Measurements from ENCODE around the gene KCTD17.

The KCTD17 gene

DNA sequence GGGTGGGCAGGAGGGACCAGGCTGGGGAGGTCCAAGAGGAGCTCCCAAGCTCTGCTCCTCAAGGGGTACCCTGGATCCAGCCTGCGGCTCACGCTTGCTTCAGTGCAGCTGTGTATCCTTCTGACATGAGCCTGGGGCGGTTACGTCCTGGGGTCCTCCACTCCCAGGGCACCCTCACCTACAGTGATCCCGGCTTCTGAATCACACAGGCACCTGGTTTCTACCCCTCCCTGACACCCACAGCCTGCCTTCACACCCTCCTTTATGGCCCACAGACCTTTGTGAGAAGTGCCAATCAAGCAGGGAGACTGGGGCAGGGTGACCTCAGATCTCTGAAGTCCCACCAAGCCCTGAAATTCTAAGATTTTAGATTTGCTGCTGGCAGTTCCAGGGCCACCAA, 30.5 kb upstream of the KCTD17 start:
- DNase-seq: no peak

- peak; percentile 34 for DNase-seq
Measured at GRCh38 chr22:37021710-37022482, 29.6 kb upstream of the KCTD17 start.

GRCh38 chr22:37022483-37023337, 28.8 kb upstream of the KCTD17 start:
- no peak for DNase-seq

GRCh38 chr22:37023743-37024338, 27.7 kb upstream of the KCTD17 start:
- no peak for DNase-seq

DNA sequence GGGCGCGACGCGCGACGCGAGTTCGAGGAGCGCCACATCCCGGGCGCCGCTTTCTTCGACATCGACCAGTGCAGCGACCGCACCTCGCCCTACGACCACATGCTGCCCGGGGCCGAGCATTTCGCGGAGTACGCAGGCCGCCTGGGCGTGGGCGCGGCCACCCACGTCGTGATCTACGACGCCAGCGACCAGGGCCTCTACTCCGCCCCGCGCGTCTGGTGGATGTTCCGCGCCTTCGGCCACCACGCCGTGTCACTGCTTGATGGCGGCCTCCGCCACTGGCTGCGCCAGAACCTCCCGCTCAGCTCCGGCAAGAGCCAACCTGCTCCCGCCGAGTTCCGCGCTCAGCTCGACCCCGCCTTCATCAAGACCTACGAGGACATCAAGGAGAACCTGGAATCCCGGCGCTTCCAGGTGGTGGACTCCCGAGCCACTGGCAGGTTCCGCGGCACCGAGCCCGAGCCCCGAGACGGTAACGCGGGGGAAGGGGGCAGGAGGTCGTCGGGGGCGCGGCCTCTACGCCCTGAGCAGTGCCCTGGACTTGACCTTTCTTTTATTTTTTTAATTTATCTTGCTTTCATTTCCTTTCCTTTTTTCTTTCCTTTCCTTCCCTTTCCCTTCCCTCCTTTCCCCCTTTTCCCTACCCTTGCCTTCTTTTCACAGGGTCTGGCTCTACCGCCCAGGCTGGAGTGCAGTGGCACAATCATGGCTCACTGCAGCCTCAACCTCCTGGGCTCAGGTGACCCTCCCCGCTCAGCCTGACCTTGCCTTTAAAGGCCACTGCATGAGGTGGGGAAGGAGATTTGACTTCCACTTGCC, 27.0 kb upstream of the KCTD17 start:
- DNase-seq: no peak

GRCh38 chr22:37025500-37026070, 26.0 kb upstream of the KCTD17 start:
- DNase-seq: no peak

DNA sequence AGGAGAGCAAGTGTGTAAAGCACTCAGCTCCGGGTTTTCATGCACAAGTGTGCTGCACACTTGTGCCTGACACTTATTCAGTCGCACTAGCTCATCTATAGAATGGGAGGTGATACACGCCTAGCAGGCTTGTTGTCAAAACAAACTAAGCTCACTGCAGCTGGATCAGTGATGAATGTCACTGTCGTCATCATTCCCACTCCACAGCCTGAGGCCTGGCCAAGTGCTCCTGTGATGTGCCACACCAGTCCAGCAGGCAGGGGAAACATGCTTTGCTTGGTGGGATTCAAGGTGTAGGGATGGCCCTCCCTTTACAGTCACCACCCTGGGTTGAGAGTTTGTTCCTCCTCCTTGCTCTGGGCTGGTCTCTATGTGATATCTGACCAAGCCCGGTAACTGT, 25.2 kb upstream of the KCTD17 start:
- DNase-seq: no peak

DNA sequence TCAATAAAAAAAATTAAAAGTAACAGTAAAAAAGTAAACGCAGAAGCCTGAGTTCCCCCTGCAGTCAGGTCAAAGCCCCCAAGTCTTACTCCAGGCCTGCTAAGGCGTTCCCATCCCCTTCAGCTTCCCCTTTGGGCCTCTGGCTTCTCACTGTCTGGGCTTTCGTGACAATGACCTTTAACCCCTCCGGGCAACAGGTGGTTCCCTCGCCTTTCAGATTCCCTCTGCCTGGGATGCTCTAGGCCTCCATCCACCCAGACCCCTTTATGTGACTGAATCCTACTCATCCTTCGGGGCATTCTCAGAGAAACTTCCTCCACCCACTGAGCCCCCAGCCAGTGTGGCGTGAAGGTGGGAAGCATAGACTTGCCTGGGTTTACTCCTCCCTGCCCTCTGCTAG, 24.0 kb upstream of the KCTD17 start:
- DNase-seq: no peak

- DNase-seq: no peak
Measured at GRCh38 chr22:37028692-37029674, 22.6 kb upstream of the KCTD17 start.

- DNase-seq: no peak
Measured at GRCh38 chr22:37030560-37031281, 20.8 kb upstream of the KCTD17 start.

DNA sequence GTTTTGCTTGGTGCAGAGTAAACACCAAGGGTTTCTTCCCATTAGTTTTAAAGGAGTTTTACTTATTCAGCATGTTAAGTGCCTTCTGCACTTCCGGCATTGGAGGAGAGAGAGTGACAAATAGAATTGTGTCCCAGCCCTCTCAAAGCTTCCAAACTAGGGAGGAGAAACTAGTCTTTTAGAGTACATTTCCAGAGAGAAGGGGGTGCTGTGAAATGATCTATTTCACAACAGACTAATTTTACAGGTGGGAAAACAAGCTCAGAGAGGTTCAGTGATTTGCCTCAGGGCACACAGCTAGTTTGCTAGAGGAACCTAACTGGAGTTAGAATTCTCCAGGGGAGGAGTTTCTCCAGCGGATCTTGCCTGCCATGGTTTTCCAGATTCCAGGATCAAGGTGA, 19.4 kb upstream of the KCTD17 start:
- DNase-seq: no peak

GRCh38 chr22:37032535-37033460, 18.7 kb upstream of the KCTD17 start:
- DNase-seq: no peak

DNA sequence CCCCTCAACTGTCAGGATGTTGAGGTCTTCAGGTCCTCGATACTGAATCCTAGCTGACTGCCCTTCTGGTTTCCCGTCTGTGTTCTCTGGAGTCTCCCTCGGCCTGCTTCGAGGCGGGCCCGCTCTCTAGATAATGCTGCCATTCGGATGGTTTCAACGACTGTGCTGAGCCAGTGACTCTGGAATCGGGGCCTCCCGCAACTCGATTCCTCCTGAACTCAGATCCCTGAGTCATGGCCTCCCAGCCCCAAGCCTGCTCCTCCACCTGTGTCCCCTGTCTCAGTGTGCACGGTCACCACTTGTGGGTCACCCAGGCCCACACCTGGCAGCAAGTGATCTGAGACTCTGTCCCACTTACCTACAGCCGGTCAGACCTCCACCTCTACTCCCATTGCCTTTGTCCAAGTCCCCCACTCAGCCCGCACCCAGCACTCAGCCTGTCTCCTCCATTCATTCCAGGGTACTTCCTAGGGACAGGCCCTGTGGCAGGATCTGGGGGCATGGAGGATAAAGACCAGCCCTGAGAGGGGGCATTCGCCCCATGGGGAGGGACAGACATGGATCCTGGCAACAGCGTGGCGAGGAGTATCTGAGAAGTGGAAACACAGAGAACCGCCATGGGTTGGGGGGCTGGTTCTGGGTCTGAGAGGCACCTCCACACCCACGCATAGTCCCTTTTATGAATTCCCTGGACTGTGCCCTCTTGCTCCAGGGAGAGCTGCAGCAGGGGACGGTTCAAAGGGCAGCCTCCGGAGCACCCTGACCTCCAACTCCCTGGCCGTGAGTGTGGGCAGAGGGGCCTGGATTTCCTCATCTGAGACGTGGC, 17.7 kb upstream of the KCTD17 start:
- DNase-seq: no peak

DNA sequence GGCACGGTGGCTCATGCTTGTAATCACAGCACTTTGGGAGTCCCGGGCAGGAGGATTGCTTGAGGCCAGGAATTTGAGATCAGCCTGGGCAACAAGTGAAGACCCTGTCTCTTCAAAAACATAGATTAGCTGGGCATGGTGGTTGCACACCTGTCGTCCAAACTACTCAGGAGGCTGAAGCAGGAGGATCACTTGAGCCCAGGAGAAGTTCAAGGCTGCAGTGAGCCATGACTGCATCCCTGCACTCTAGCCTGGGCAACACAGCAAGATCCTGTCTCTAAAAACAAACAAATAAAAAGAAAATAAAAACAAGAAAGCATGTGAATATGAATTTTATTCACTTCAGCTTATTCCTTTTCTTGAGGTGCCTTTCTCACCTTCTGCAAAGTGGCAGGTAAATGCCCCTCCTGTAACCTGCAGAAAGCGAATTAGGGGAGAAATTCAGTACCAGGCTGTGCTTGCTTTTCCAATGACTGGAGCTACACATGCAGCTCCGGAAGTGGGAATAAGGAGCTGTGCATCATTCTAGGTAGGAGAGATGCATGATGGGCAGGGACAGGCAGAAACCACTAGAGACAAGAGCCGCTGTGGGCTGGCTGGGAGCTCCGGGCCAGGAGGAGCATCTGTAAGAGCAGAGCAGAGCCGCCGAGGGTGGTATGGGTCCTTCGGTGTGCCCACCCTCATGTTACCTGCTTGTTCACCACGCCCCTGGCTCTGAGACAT, 14.7 kb upstream of the KCTD17 start:
- DNase-seq: no peak

DNA sequence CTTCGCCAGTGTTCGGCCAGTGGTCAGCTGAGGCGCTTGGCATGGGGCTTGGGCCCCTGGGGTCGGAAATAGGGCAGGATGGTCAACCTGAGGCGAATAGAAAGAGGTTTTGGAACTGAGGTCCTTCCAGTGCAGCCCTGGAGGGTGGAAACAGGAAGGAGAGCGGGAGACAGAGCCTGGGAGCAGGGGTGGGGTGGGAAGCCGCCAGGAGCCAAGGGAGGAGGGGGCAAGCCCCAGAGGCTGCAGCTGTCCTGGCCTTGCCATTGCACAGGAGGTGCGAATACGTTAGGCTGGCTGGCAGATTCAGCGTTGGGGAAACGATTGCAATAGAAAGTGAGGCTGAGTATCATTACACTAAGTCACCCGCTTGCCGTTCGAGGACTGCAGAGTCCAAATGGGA, 13.9 kb upstream of the KCTD17 start:
- DNase-seq: no peak

- no peak for DNase-seq
Measured at GRCh38 chr22:37039466-37039865, 12.1 kb upstream of the KCTD17 start.

- no peak for DNase-seq
Measured at GRCh38 chr22:37043209-37043827, 8.2 kb upstream of the KCTD17 start.
